NCI-H1417 treated with DMSO at 0.1 percent for 48 hours (cell line): Measurements from ENCODE around the gene XRCC5.
"Not testable (repeated sequence)": the region's sequence is repeated elsewhere in the genome, so short reads cannot be mapped to it uniquely, and the experiment has no call there.

Experiments
- DNase-seq: peaks from one replicate; lab custom pipeline; 2025; lab: John Stamatoyannopoulos, UW

Gene XRCC5

GRCh38 chr2:216108967-216109921, at the start of gene XRCC5:
Gene XRCC5 (plus strand): TSS chr2:216109348. CDS start chr2:216109437, 89 bp downstream.
- DNase-seq: peak; percentile 86

- no peak for DNase-seq
Observed at GRCh38 chr2:216064014-216064630, 45.0 kb upstream of the XRCC5 start.

- no peak for DNase-seq
Observed at GRCh38 chr2:216064665-216065064, 44.5 kb upstream of the XRCC5 start.

- DNase-seq: no peak
Observed at GRCh38 chr2:216066230-216066629, 42.9 kb upstream of the XRCC5 start.

- DNase-seq: no peak
Observed at GRCh38 chr2:216069028-216069427, 40.1 kb upstream of the XRCC5 start.

GRCh38 chr2:216070195-216070594, 39.0 kb upstream of the XRCC5 start:
- no peak for DNase-seq

- no peak for DNase-seq
Observed at GRCh38 chr2:216071111-216071851, 37.9 kb upstream of the XRCC5 start.

- no peak for DNase-seq
Observed at GRCh38 chr2:216072473-216072872, 36.7 kb upstream of the XRCC5 start.

- no peak for DNase-seq
Observed at GRCh38 chr2:216073773-216074172, 35.4 kb upstream of the XRCC5 start.

GRCh38 chr2:216074380-216074779, 34.8 kb upstream of the XRCC5 start:
- no peak for DNase-seq

- DNase-seq: no peak
Observed at GRCh38 chr2:216074794-216075193, 34.4 kb upstream of the XRCC5 start.

- no peak for DNase-seq
Observed at GRCh38 chr2:216075510-216076485, 33.4 kb upstream of the XRCC5 start.

- no peak for DNase-seq
Observed at GRCh38 chr2:216078776-216079175, 30.4 kb upstream of the XRCC5 start.

- not testable (repeated sequence) for DNase-seq
Observed at GRCh38 chr2:216080048-216080447, 29.1 kb upstream of the XRCC5 start.

GRCh38 chr2:216081012-216081411, 28.1 kb upstream of the XRCC5 start:
- no peak for DNase-seq

- DNase-seq: peak; percentile 47
Observed at GRCh38 chr2:216081487-216082116, 27.5 kb upstream of the XRCC5 start, which contains the start of the genes PECR and TMEM169. Gene PECR (minus strand): TSS chr2:216081809. CDS start chr2:216081741, 68 bp downstream. Gene TMEM169 (plus strand): TSS chr2:216081919. CDS start chr2:216095964, 14,045 bp downstream.

GRCh38 chr2:216082117-216082711, 26.9 kb upstream of the XRCC5 start:
- no peak for DNase-seq

GRCh38 chr2:216082805-216083204, 26.3 kb upstream of the XRCC5 start:
- DNase-seq: no peak

- DNase-seq: no peak
Observed at GRCh38 chr2:216083464-216084281, 25.5 kb upstream of the XRCC5 start.
